DMS153 (cell line): ENCODE measurements around the gene AKNAD1.
A peak's percentile ranks its signal among the peaks of the same experiment; 100 is the strongest.

Experiments used
- DNase-seq: peaks from one replicate; lab custom pipeline; 2025; lab: John Stamatoyannopoulos, UW

AKNAD1 gene

DNA sequence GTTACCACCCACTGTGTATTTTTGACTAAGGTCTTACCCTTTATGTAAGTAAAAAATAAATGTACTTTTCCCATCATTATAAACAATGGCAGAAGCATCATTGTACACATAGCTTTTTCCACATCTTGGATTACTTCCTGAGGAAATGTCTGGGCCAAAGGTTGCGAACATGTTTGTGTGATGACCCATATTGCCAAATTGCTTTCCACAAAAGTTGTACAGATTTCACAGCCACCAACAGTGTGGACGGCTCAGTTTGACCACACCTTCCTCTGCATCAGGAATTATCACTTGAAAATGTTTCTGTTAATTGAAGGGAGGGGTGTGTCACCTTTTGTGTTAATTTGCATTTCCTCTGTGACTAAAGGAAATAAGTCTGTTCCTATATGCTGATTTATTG is 25.7 kb downstream of the AKNAD1 start:
- no peak for DNase-seq

DNA sequence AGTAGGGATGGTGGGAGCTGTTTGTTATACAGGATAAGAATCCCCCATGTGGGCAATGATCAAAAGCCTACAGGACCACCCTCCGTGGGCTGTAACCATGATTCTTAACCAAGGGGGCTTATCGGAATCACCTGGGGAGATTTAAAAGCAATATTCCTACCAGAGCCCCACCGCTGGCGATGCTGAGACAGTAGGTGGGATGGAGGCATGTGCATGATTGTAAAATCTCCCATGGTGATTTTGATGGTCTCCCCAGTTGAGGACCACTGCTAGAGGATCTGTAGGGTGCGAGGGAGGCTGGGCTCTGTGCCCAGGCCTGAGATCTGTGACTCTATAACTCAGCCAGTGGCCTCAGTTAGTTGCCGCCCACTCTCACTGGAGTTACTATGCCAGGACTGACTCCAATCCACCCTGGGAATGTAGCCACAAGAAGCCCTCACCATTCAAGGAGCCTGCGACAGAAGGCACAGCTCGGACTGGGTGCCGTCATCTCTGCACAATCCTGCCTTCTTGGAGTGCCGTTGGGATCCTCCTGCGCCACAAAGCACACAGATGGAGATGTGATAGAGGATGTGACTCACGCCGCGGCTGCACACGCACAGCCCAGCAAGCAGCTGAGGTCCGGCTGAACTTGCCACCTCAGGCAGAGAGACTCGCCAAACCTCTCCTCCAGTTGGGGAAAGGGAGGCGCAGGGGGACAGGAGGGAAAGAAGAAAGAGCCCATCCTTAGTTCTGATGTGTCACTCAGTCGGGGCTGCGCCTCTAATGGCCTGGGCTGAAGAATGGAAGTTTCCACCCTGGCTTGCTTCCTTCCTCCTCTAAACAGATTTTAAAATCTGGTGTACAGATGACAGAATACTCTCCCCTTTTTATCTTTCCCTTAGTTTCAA is 26.5 kb downstream of the AKNAD1 start:
- no peak for DNase-seq

DNA sequence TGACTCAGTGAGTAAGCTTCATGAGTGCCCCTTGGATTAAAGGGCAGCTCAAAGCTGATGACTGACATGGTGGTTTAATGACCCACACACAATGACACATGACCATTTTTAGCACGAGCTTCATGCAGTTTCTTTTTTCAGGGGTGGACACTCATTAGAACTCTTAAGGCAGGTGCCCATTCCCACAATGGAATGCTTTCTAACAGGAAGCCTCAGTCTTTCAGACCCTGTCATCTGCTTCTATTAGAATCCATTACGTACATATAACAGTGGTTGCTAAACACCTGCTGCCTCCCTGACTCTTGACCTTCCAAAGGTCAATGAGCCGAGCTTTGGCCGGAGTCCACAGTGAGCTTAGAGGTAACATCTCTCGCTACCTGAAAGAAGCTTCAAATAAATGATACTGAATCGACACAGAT is 27.4 kb downstream of the AKNAD1 start:
- peak; percentile 14 for DNase-seq

DNA sequence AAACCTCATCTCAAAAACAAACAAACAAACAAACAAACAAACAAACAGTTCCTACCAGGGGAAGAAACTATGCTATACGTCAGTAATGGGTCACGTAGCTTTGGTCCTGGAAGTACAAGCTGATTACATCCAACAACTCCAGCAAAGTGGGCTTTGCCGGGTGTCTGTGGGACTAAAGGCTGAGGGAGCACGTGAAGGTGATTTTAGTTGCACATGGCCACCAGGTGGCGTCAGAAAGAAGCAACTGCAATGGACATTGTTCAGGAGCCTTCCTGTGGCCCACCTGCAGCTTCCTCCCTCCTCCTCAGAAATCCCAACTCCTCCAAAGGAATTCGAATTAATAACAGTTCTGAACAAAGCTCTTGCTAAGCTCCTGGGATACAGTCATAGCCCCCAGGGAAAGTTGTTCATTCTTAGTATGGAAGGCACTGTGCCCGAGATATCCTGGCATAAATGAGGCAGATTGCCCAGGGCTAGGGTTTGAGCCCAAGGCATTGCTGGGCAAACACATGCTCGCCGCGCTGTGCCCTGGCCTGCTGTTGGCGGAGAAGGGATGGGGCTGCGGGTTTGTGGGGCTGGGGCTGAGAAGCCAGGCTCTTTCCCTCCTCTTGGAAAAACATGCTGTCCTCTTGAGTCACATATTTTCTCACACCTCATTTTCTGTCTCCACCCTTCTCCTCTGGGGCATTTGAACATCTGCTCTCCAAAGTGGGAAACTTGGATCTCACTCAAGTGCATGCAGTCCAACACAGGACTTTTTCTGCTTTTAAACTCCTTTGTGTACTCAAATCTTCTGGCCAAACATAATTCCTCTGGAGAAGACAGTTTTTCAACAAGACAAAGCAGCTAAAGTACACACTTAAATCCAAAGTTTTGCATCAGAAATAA is 28.6 kb downstream of the AKNAD1 start:
- DNase-seq: peak; percentile 44

DNA sequence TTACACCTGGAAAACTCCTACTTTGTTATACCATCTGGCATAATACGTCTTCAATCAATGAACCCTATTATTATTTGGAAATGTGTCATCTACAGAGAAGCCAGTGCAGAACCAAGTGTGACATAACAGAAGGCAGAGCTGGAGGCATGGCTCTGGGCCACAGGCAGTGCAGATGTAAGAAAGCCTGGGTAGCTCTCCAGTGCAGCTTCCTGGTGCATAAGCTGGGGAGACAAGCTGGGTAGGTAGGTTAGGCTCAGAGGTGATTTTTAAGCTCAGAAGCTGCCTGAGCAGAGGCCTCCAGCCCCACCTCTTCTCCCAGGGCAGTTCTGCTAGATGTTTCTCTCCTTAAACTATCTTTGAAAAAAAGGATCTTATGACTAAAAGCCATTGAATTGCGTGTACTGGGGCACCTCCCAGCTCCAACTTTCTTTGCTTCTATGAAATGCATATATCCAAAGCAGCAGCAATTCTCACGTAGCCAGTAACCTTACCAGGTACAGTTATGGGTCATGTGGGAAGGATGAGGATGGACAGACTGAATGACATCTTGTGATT is 30.7 kb downstream of the AKNAD1 start:
- no peak for DNase-seq

DNA sequence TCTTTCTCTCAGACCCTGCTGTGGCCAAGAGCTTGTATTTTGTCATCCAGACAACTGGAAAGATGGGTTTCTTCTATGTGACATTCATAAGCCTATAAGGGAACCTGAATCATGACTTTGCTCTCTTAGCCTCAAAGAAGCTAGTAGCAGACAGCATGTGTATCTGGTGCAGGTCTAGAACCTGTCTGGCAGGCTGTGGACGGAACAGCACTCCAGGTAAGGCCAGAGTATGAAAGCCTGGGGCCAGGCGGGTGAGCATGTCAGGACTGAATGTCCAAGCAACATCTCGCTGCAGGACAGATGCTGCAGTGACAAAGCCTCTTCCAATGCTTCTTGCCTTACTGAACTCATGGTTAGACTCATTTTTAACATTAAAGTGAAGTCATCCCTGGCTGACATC is 32.8 kb downstream of the AKNAD1 start:
- no peak for DNase-seq

DNA sequence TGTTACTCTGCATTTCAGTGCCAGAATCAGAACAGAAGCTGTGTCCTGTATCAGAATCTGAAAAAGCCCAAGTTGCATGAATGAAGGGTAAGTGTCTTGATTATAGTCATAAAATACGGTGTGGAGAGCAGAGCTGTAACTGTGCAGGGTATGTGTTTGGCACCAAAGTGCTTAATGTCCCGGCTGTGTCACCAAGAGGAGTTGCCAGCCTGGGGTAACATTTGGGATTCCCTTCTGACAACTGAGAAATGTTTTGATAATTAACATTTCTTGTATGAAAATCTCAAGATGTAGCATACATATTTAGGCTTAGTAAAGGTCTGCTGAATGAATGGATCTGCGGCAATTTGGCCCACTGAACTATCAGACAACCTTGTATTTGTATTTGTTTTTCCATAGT is 33.3 kb downstream of the AKNAD1 start:
- no peak for DNase-seq

DNA sequence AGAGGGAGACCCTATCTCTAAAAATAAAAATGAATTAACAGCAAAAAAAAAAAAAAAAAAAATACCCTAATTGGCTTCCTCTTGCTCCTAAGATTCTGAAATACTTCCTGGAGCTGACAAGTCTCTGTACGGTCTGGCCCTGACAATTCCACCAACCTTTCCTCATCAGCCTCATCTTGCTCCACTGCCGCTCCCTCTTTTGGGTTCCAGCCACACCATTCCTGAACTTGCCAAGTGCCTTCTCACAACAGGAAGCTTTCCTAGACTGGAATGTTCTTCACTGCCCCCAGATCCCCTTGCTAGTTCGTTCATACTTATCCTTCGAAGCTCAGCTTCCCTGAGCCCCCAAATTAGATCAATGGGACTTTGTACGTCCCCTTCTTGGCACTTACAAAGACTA is 37.0 kb downstream of the AKNAD1 start:
- DNase-seq: no peak

DNA sequence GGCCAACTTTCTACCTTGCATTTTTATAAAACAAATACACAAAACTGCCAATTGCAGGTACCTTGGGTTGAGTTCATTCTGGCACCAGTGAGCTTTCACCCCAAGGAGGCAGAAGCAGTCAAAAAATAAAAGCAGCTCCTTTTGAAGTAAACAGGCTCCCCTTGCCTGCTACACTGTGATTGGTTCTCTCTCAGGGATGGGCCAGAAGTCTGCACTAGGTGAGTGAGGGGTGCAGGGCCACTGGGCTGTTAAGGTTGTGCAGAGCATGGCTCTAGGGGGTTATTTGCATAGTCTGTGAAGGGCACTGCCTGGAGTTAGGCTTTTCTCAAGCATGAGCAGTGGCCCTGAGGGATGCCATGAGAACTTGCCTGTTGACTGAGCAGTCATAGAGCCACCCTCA is 39.1 kb downstream of the AKNAD1 start:
- DNase-seq: no peak

DNA sequence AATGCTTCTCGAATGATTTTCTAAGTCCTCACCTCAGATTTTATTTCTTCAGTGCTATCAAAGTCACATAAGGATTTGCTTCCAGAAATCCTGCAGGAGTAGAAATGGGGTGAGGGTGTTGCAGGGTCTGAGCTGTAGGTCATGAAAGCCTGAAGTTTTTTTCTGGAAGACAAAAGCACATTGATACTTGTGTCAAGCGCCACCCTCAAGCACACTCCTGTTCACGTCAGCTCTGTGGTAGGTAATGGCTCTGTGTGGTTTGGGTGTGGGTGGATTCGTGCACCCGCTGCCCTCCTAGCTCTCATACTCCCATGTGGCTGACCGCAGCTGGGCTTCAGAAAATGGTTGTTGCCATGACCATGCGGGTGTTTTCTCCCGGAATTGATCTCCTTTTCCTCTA is 39.9 kb downstream of the AKNAD1 start:
- DNase-seq: peak; percentile 56

DNA sequence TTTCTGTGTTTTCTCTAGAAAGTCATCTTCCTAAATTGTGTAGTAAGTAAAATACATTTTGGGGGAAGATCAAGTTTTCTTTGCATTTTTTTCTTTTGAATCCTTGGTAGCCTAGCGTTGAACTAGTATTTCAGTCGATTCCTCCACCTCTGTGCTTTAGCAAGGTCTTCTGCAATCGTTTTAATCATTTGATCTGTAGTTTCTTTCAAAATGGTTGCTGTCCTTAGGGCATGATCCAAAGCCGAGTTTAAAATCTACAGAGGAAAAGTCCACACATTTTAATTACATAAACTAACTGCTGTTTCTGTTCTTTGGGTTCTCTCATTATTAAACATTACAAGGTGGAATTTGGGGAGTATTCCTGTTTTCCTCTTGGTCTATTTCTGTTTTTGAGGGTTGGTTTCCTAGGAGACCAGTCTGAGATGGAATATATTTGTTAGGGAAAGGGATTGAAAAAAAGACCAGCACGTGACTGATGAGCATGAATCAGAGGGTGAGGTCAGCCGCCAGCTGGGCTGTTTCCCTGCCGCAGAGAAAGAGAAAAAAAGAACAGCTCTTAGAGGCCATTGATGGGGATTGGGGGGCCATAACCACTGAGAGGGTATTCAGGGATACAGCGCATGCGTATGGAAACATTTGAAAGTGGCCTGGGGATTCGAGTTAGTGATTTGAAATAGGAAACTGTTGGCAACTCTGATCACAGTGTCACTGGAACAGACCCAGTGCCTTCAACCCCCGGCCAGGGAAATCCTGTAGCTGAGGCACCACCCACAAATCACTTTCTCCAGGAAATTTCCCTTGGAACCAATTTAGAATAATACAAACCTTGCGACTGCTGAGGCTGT is 40.6 kb downstream of the AKNAD1 start:
- peak; percentile 79 for DNase-seq

DNA sequence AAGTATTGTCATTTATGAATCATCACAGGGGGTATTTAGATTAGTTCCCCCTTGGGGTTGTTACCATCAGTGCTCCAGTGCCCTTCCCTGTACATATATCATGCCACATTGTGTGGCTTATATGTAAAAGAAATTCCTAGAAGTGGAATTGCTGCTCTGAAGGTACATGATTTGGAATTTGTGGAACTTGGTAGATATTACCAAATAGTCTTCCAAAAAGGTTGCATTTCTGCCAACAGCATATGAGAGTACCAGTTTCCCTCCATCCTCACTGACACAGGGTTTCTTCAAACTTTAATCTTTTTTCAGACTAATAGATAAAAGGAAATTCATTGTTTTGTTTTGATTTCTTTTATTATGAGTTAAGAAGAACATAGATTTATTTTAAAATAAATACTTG is 41.3 kb downstream of the AKNAD1 start:
- no peak for DNase-seq

DNA sequence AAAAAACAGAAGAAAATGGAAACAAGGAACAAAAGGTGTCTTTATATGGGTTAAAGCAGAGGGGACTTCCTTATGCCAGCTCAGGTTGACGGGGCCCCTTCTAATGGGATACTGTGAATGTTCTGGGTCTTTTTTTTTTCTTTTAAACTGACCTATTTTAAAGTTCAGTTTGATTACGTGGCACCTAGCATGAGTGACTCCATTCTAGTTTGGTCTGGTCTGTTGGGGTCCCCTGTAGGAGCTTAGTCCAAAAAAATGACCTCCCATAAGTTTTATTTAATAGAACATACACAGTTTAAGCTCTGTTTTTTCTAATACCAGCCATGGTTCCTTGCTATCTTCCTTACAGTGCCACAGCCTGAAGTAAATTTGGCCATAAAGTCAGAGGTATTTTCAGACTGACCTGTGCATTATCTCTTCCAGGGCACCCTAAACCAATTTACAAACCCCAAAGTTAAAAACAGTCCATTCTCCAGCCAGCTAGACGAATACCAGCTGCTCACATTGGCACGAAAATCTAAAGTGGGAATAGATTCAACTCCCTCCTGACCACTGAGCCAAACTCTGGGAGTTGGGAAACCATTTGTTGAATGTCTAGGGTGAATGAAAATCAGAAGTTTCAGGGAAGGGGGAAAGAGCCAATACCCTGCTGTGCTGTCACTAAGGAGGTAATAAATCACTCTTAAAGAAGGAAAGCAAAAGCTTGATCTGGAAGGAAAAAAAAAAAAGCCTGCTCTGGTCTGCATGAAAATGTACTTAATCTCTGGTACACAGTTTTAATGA is 42.4 kb downstream of the AKNAD1 start:
- no peak for DNase-seq

DNA sequence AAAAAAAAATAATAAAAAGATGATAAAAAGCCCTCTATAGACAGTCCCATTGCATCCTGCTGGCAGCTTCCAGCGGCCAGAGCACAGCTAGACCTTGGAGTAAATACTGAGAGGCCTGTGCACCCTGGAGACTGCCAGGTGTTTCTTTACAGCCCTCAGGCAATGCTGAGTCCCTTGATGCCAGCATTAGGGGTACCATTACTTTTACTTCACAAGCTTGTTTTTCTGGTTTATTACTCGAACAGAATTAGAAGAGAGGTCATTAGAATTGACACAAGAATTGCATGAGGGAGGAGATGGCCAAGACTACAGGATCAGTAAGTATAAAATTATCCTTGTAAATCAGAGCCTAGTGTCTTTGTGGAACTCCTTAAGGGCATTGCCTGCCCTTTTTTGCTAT is 43.6 kb downstream of the AKNAD1 start:
- no peak for DNase-seq

DNA sequence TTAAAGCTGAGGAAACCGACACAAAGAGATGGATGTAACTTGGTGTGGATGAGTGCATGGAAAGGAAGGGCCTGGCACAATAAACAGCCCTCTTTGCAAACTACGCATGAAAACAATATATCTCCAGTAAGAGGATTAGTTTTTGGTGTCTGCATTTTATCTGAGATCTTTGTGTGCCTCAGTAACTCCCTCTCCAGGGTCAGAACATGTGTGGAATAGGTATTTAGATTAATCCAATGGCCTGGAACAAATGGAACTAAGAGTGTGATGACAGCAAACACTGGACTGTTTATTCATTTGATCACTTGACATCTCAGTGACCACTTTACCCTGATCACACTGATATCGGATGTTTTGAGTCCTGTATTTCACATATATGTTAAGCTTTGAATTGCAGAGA is 45.3 kb downstream of the AKNAD1 start:
- no peak for DNase-seq

DNA sequence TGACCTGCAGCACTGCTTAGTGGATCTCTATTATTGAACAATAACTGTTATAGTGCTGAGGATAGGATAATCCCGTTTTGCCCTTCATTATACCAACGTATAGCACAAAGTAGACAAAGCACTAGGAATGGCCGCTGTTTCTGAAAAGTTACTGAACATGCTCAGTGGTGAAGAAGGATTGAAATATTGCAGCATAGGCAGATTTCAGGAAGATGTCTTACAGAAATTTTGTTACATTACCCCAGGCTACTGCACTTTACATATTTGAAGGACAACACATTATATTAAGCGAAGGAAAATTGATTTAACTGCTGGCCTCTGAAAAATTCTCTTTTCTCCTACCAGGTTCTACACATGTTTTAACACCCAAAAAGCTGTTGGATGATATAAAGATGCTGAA is 48.5 kb downstream of the AKNAD1 start:
- DNase-seq: no peak

DNA sequence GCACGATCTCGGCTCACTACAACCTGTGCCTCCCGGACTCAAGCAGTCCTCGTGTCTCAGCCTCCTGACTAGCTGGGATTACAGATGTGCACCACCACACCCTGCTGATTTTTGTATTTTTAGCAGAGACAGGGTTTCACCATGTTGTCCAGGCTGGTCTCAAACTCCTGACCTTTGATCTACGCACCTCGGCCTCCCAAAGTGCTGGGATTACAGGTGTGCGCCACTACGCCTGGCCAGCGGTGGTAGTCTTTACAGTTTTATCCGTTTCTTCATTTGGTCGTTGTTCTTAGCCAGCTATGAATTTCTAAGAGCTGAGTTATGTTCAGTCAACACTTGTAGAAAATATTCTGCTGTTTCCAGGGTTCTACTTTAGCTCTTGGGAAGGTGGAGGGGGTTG is 53.3 kb downstream of the AKNAD1 start:
- no peak for DNase-seq

DNA sequence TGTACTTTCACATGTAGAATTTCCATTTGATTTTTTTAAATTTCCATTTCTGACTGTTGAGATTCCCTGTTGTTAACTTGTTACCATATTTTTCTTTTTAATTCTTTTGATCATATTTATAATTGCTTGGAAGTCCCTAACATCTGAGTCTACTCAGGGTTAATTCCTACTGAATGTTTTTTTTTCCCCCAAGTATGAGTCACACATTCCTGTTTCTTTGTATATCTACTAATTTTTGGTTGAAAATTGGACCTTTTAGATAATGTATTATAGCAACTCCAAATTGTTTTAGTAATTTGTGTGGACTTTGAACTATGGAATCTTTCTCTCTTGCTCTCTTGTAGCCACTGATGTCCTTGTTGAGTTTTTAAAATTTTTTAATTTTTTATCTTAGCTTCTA is 55.8 kb downstream of the AKNAD1 start:
- no peak for DNase-seq

DNA sequence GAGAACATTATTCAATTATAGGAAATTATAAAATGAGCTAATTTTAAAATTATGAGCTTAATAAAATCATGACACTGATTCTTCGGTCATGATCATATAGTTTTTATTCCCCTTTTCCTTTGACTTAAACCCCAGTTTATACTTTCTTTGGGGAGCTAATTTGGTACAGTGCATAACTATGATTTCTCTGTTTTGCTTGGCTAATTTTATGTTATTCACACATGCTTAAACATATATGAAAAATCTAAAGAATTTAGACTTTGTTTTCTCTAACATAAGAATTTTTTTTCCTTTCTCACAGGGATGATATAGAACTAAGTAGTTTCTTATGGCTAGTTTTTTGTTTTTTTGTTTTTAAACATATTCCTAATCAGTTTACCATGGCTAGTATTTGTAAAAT is 57.9 kb downstream of the AKNAD1 start:
- no peak for DNase-seq

DNA sequence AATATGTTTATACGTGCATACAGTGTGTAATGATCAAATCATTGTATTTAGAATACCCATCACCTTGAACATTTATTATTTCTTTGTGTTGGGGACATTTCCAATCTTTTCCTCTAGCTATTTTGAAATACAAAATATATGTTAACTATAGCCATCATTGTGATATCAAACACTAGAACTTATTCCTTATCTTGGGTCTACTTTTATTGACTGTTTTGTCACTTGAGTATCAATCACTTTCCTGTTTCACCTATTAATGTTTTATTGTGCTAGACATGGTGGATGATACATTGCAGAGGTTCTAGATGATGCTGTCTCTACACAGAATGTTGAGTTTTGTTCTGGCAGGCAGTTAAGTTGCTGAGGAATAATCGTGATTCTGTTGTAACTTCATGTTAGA is 64.5 kb downstream of the AKNAD1 start:
- DNase-seq: no peak

DNA sequence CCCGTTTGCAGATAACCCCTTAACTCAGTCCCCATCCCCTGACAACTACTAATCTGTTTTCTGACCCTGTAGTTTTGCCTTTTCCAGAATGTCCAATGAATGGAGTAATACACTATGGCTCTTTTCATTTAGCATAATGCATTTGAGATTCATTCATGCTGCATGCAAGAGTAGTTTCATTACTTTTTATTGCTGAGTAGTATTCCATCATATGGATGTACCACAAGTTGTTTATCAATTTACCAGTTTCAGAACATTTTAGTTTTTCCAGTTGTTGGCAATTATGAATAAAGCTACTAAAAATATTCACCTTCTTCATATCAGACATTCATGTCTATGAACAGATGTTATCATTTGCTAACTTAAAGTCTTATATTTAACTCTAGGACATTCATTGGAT is 65.1 kb downstream of the AKNAD1 start:
- no peak for DNase-seq
